ENCODE measurements around the gene BLMH. TPM values are rescaled to one million over a fixed set of nuclear protein-coding genes. Genes with fewer than 3 reads are reported as not detected.

Gene BLMH
- total RNA-seq, 1 donor from 2014 or later: 98.8 TPM

- no peak overlapping the region for H2AFZ ChIP-seq (replicated peaks)
- no peak overlapping the region for H3K27ac Mint-ChIP-seq
- peaks cover 4% of the 10 kb centered on the region for H3K27me3 Mint-ChIP-seq (ENCODE audit: insufficient read depth, low read depth)
- no peak for DNase-seq (ENCODE audit: low spot score)
- no peak overlapping the region for H3K4me3 Mint-ChIP-seq
- H3K4me2 ChIP-seq: no peak overlapping the region
- H3K4me3 ChIP-seq: no peak overlapping the region
- no peaks in the 10 kb centered on the region for H3K4me1 Mint-ChIP-seq
- H3K9ac ChIP-seq: no peak overlapping the region
- TF ChIP-seq CTCF (IDR thresholded peaks at IDR 0.05) (no peak), EZH2phosphoT487 (IDR thresholded peaks at IDR 0.05) (no peak), EZH2 (IDR thresholded peaks at IDR 0.05) (no peak)
- H3K36me3 Mint-ChIP-seq: no peaks in the 10 kb centered on the region
- no peaks in the 10 kb centered on the region for H3F3A ChIP-seq (ENCODE audit: low read depth)
- H3K9me3 ChIP-seq (ENCODE audit: low read depth): no peaks in the 10 kb centered on the region
- H3K36me3 ChIP-seq: no peaks in the 10 kb centered on the region
- H3K27ac ChIP-seq: no peak overlapping the region
- H4K20me1 ChIP-seq (ENCODE audit: low read depth): no peaks in the 10 kb centered on the region
- no peaks in the 10 kb centered on the region for H3K27me3 ChIP-seq
- H3K79me2 ChIP-seq (ENCODE audit: low read depth): no peaks in the 10 kb centered on the region
- no peaks in the 10 kb centered on the region for H3K9me3 Mint-ChIP-seq
- no peaks in the 10 kb centered on the region for H3K4me1 ChIP-seq
These were observed 18.8 kb upstream of the BLMH start for GRCh38 chr17:30310562-30310961.

- no peak for DNase-seq (ENCODE audit: low spot score)
- Mint-ChIP-seq H3K4me1 (no peaks in the 10 kb centered on the region), H3K4me3 (no peak overlapping the region), H3K36me3 (no peaks in the 10 kb centered on the region), H3K27me3 (ENCODE audit: insufficient read depth, low read depth) (peaks cover 2% of the 10 kb centered on the region), H3K9me3 (no peaks in the 10 kb centered on the region), H3K27ac (no peak overlapping the region)
- TF ChIP-seq EZH2phosphoT487 (IDR thresholded peaks at IDR 0.05): no peak
- TF ChIP-seq EZH2 (IDR thresholded peaks at IDR 0.05): no peak
- no peak for TF ChIP-seq CTCF (IDR thresholded peaks at IDR 0.05)
- Histone ChIP-seq H3K36me3 (no peaks in the 10 kb centered on the region), H3K27me3 (no peaks in the 10 kb centered on the region), H2AFZ (replicated peaks) (peak overlapping the region; percentile 35), H3K4me1 (no peaks in the 10 kb centered on the region), H3K4me3 (no peak overlapping the region), H3K9ac (no peak overlapping the region), H3K9me3 (ENCODE audit: low read depth) (no peaks in the 10 kb centered on the region), H4K20me1 (ENCODE audit: low read depth) (no peaks in the 10 kb centered on the region), H3K27ac (no peak overlapping the region), H3F3A (ENCODE audit: low read depth) (no peaks in the 10 kb centered on the region), H3K79me2 (ENCODE audit: low read depth) (no peaks in the 10 kb centered on the region), H3K4me2 (no peak overlapping the region)
These were observed 17.8 kb upstream of the BLMH start for GRCh38 chr17:30309591-30309990.

- H3K9ac ChIP-seq: no peak overlapping the region
- Mint-ChIP-seq H3K27ac (no peak overlapping the region), H3K4me1 (no peaks in the 10 kb centered on the region), H3K4me3 (no peak overlapping the region), H3K36me3 (no peaks in the 10 kb centered on the region), H3K27me3 (ENCODE audit: insufficient read depth, low read depth) (peaks cover 2% of the 10 kb centered on the region), H3K9me3 (no peaks in the 10 kb centered on the region)
- no peaks in the 10 kb centered on the region for H3K36me3 ChIP-seq
- no peaks in the 10 kb centered on the region for H3K4me1 ChIP-seq
- H2AFZ ChIP-seq (replicated peaks): no peak overlapping the region
- H3K27ac ChIP-seq: no peak overlapping the region
- no peaks in the 10 kb centered on the region for H3K27me3 ChIP-seq
- no peak overlapping the region for H3K4me2 ChIP-seq
- H3K9me3 ChIP-seq (ENCODE audit: low read depth): no peaks in the 10 kb centered on the region
- H3K79me2 ChIP-seq (ENCODE audit: low read depth): no peaks in the 10 kb centered on the region
- H3K4me3 ChIP-seq: no peak overlapping the region
- H4K20me1 ChIP-seq (ENCODE audit: low read depth): no peaks in the 10 kb centered on the region
- TF ChIP-seq CTCF (IDR thresholded peaks at IDR 0.05) (no peak), EZH2phosphoT487 (IDR thresholded peaks at IDR 0.05) (no peak), EZH2 (IDR thresholded peaks at IDR 0.05) (no peak)
- DNase-seq (ENCODE audit: low spot score): no peak
- H3F3A ChIP-seq (ENCODE audit: low read depth): no peaks in the 10 kb centered on the region
These were observed 16.7 kb upstream of the BLMH start for GRCh38 chr17:30308406-30308805.
